C4-2B (cell line): ENCODE results near the gene RAMP3.

Experiments
- H3K27ac ChIP-seq: fragments of 450-650 bp; 2 replicates; pipeline ENCODE4 v1.5.1; 2017
- ZFX ChIP-seq: fragments of 450-650 bp; IDR thresholded peaks from 2 replicates; pipeline ENCODE4 v1.6.1; 2017
- TF ChIP-seq, protein P1 (sequence below): fragments of 450-650 bp; conservative IDR thresholded peaks from 2 replicates; pipeline ENCODE4 v1.5.1; 2017; ENCODE audit warnings: mild to moderate bottlenecking

RAMP3 gene

DNA sequence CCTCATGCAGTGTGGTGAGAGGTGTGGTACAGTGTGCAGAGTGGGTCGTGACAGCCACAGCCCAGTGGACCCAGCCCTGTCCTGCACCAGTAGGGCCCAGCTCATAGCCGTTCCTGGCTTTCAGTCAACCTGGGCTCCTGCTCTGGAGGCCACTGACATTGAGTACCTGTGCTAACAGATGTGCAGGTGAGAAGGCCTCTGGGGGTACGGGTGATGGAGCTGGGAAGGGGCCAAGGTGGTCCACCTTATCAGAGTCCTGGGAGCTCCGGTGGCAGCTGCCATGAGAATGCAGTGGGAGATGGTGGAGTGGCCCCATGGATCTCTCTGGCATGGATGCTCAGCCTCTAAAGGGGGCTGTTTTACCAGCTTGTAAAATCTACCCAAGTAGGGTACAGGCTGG is 40.0 kb upstream of the RAMP3 start:
- no peak overlapping the region for H3K27ac ChIP-seq
- TF ChIP-seq ZFX = no peak
- TF ChIP-seq, protein P1, sequence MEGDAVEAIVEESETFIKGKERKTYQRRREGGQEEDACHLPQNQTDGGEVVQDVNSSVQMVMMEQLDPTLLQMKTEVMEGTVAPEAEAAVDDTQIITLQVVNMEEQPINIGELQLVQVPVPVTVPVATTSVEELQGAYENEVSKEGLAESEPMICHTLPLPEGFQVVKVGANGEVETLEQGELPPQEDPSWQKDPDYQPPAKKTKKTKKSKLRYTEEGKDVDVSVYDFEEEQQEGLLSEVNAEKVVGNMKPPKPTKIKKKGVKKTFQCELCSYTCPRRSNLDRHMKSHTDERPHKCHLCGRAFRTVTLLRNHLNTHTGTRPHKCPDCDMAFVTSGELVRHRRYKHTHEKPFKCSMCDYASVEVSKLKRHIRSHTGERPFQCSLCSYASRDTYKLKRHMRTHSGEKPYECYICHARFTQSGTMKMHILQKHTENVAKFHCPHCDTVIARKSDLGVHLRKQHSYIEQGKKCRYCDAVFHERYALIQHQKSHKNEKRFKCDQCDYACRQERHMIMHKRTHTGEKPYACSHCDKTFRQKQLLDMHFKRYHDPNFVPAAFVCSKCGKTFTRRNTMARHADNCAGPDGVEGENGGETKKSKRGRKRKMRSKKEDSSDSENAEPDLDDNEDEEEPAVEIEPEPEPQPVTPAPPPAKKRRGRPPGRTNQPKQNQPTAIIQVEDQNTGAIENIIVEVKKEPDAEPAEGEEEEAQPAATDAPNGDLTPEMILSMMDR = no peak

- TF ChIP-seq, protein P1 = no peak
- no peak for TF ChIP-seq ZFX
- H3K27ac ChIP-seq = no peak overlapping the region
Measured at GRCh38 chr7:45118292-45118691, 39.3 kb upstream of the RAMP3 start.

GRCh38 chr7:45118889-45119331 is 38.7 kb upstream of the RAMP3 start:
- no peak for TF ChIP-seq ZFX
- TF ChIP-seq, protein P1 = no peak

DNA sequence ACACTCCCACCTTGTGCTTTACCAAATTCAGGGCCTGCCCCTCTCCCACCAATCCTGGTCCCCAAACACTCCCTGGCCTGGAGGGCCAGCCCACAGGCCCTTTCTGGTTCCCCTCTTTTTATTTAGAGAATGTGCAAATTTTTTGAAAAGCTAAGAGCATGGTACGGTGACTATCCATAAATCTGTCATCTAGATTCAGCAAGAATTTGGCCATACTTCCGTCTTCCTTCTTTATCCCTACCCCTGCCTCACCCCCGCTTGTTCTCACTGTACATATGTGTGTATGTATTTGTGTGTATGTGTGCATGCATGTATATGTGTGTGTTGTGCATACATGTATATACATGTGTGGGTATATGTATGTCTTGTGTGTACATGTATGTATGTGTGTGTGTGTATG is 38.0 kb upstream of the RAMP3 start:
- TF ChIP-seq, protein P1 = no peak
- no peak for TF ChIP-seq ZFX
- no peak overlapping the region for H3K27ac ChIP-seq

More at GRCh38 chr7:45118889-45119331, 38.7 kb upstream of the RAMP3 start:
- H3K27ac ChIP-seq = no peak overlapping the region

- TF ChIP-seq, protein P1 = no peak
- TF ChIP-seq ZFX = no peak
- H3K27ac ChIP-seq = no peak overlapping the region
Measured at GRCh38 chr7:45122975-45123860, 34.4 kb upstream of the RAMP3 start.

GRCh38 chr7:45123913-45124710 is 33.5 kb upstream of the RAMP3 start:
- TF ChIP-seq ZFX = no peak
- TF ChIP-seq, protein P1 = no peak
- H3K27ac ChIP-seq = no peak overlapping the region
